ENCODE results near the gene TMEM187. TPM values are rescaled to one million over a fixed set of nuclear protein-coding genes. Genes with fewer than 3 reads are reported as not detected.

TMEM187 gene
- total and polyA plus RNA-seq, 10 of the 15 experiments (the other 5 are each of a cell fraction or from before 2014, with no cell fraction given), result 0.45 to 8.5 (median 4.1) TPM

GRCh38 chrX:153930011-153930910 lies 42.3 kb upstream of the TMEM187 start:
- DNase-seq (ENCODE audit: low read depth, low spot score) (no peak), FAIRE-seq (no peak), ATAC-seq (no peak)
- H4K20me1 ChIP-seq (ENCODE audit: control insufficient read depth, insufficient read depth), result no peaks in the 10 kb centered on the region
- ChIA-PET POLR2A (interaction anchor here (0.5 to 5.8 kb wide), 4 partner anchors 19 to 136 kb away, joined by 3 to 68 read pairs (median 5); partner anchors contain the start of genes HCFC1, IDH3G, SSR4 and TMEM187), RAD21 (ENCODE audit: unreplicated experiment) (no interaction called here), SMC1A (ENCODE audit: uncharacterized antibody, unreplicated experiment) (interaction anchor here (1.7 kb wide), 1 partner anchor 38 kb away, joined by 4 read pairs; no protein-coding TSS in a partner anchor), CTCF (interaction anchor here (1.8 to 8.7 kb wide), 2 partner anchors 17 to 166 kb away, joined by 5 to 172 read pairs; partner anchors contain the start of genes PLXNB3 and RENBP)
- no TSS peak for BruUV-seq (replicated peaks)
- H3K4me3 ChIP-seq, result no peak overlapping the region
- H3K9me3 ChIP-seq (replicated peaks; ENCODE audit: control insufficient read depth, insufficient read depth, low read length), result no peaks in the 10 kb centered on the region; the same call in 2 of the 3 replicates
- no peak overlapping the region for H3K27ac ChIP-seq (ENCODE audit: control insufficient read depth, insufficient read depth)
- intact Hi-C loops (cut with micrococcal nuclease; ENCODE audit: unreplicated experiment), result no loop called here
- no peak overlapping the region for H2AFZ ChIP-seq (ENCODE audit: control insufficient read depth, low read depth, low read length)
- H3K4me2 ChIP-seq (ENCODE audit: control insufficient read depth, insufficient read depth), result no peak overlapping the region
- TF ChIP-seq SIX5 (IDR thresholded peaks at IDR 0.05; ENCODE audit: low read depth, low read length, severe bottlenecking), result no peak
- TF ChIP-seq CHD4 (IDR thresholded peaks at IDR 0.05), result no peak
- TF ChIP-seq, protein P1, sequence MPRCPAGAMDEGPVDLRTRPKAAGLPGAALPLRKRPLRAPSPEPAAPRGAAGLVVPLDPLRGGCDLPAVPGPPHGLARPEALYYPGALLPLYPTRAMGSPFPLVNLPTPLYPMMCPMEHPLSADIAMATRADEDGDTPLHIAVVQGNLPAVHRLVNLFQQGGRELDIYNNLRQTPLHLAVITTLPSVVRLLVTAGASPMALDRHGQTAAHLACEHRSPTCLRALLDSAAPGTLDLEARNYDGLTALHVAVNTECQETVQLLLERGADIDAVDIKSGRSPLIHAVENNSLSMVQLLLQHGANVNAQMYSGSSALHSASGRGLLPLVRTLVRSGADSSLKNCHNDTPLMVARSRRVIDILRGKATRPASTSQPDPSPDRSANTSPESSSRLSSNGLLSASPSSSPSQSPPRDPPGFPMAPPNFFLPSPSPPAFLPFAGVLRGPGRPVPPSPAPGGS (IDR thresholded peaks at IDR 0.05; ENCODE audit: borderline replicate concordance, insufficient read depth, low read depth, low read length, poor library complexity, severe bottlenecking), result no peak
- no peak for TF ChIP-seq ATF7 (IDR thresholded peaks at IDR 0.05; ENCODE audit: low read depth)
- TF ChIP-seq LARP7 (IDR thresholded peaks at IDR 0.05), result no peak
- no peak for TF ChIP-seq ZBED1 (IDR thresholded peaks at IDR 0.05; ENCODE audit: borderline replicate concordance)
- no peak for TF ChIP-seq ZSCAN29 (IDR thresholded peaks at IDR 0.05)
- TF ChIP-seq GATAD2B (conservative IDR thresholded peaks at IDR 0.05; ENCODE audit: low read depth), result no peak
- TF ChIP-seq ZNF217 (IDR thresholded peaks at IDR 0.05), result no peak
- TF ChIP-seq NBN (IDR thresholded peaks at IDR 0.05), result no peak
- TF ChIP-seq KLF5 (IDR thresholded peaks at IDR 0.05; ENCODE audit: partially characterized antibody), result no peak
- TF ChIP-seq ZNF592 (IDR thresholded peaks at IDR 0.05), result no peak
- no peak for TF ChIP-seq NR2C2 (IDR thresholded peaks at IDR 0.05; ENCODE audit: borderline replicate concordance, control insufficient read depth, insufficient read length, low read depth)
- no peak for TF ChIP-seq WRNIP1 (IDR thresholded peaks at IDR 0.05; ENCODE audit: borderline replicate concordance, low read depth, low read length)
- no peaks in the 10 kb centered on the region; the same call in 1 of the 2 replicates for H3K4me1 ChIP-seq (ENCODE audit: control insufficient read depth, insufficient read depth, low read length)
- no peaks in the 10 kb centered on the region for H3K27me3 ChIP-seq (replicated peaks in 1 of 2; ENCODE audit: control insufficient read depth in 2 of 2, insufficient read depth in 2 of 2, low read length in 1 of 2)
- 96% methylated on average over 24 of the region's 31 CpGs for WGBS (ENCODE audit: insufficient coverage, insufficient replicate concordance, low lambda C conversion rate, missing lambda C conversion rate)
- H3K9ac ChIP-seq (ENCODE audit: control insufficient read depth, insufficient read depth, low read length), result no peak overlapping the region
- H3K79me2 ChIP-seq (ENCODE audit: control insufficient read depth, insufficient read depth, low read length), result peaks cover 26% of the 10 kb centered on the region
- in situ Hi-C loops (cut with MboI), result loop anchor here (5.0 kb wide), 1 partner anchor 442 kb away; the partner anchor contains the start of gene FLNA
- peaks cover 0 to 2% of the 10 kb centered on the region in 2 experiments; a peak in 3 of 4 replicates for H3K36me3 ChIP-seq (ENCODE audit: control insufficient read depth in 2 of 2, insufficient read depth in 2 of 2, low read length in 1 of 2)

Measured in GM12878 (cell line).